Measurements from ENCODE around the gene GCFC2.
"Not testable (repeated sequence)": the region's sequence is repeated elsewhere in the genome, so short reads cannot be mapped to it uniquely, and the experiment has no call there.

The GCFC2 gene

GRCh38 chr2:75710577-75711253 is at the start of gene GCFC2:
Gene GCFC2 (minus strand): TSS chr2:75710915. CDS start chr2:75710855, 60 bp downstream.
- DNase-seq: peak; percentile 93

GRCh38 chr2:75752828-75753227 is 42.1 kb upstream of the GCFC2 start:
- no peak for DNase-seq

GRCh38 chr2:75751824-75752468 is 41.2 kb upstream of the GCFC2 start:
- no peak for DNase-seq

- DNase-seq: no peak
Observed at GRCh38 chr2:75751360-75751759, 40.6 kb upstream of the GCFC2 start.

- no peak for DNase-seq
Observed at GRCh38 chr2:75737961-75738360, 27.2 kb upstream of the GCFC2 start.

GRCh38 chr2:75736276-75736675 is 25.6 kb upstream of the GCFC2 start:
- DNase-seq: no peak

GRCh38 chr2:75729861-75730260 is 19.1 kb upstream of the GCFC2 start:
- DNase-seq: no peak

GRCh38 chr2:75728614-75729419 is 18.1 kb upstream of the GCFC2 start:
- DNase-seq: no peak

GRCh38 chr2:75722687-75723086 is 12.0 kb upstream of the GCFC2 start:
- DNase-seq: no peak

- no peak for DNase-seq
Observed at GRCh38 chr2:75720525-75720924, 9.8 kb upstream of the GCFC2 start.

GRCh38 chr2:75719616-75720015 is 8.9 kb upstream of the GCFC2 start:
- DNase-seq: no peak

- no peak for DNase-seq
Observed at GRCh38 chr2:75716406-75716805, 5.7 kb upstream of the GCFC2 start.

GRCh38 chr2:75711590-75711989 is 875 bp upstream of the GCFC2 start:
- not testable (repeated sequence) for DNase-seq

- DNase-seq: no peak
Observed at GRCh38 chr2:75710220-75710576, 517 bp downstream of the GCFC2 start.

GRCh38 chr2:75709297-75709696 is 1.4 kb downstream of the GCFC2 start:
- no peak for DNase-seq

- no peak for DNase-seq
Observed at GRCh38 chr2:75707901-75708300, 2.8 kb downstream of the GCFC2 start.

GRCh38 chr2:75705921-75706320 is 4.8 kb downstream of the GCFC2 start:
- no peak for DNase-seq

GRCh38 chr2:75703589-75704287 is 7.0 kb downstream of the GCFC2 start:
- no peak for DNase-seq

GRCh38 chr2:75702593-75702992 is 8.1 kb downstream of the GCFC2 start:
- DNase-seq: no peak

GRCh38 chr2:75698918-75699317 is 11.8 kb downstream of the GCFC2 start:
- no peak for DNase-seq

GRCh38 chr2:75688196-75688595 is 22.5 kb downstream of the GCFC2 start:
- no peak for DNase-seq

- not testable (repeated sequence) for DNase-seq
Observed at GRCh38 chr2:75683430-75683829, 27.3 kb downstream of the GCFC2 start.

- DNase-seq: no peak
Observed at GRCh38 chr2:75680402-75680801, 30.3 kb downstream of the GCFC2 start.

All from right forelimb (tissue), 1 donor.